RWPE1 (cell line): ENCODE measurements around the gene SLC66A1.
"Not testable (repeated sequence)": the region's sequence is repeated elsewhere in the genome, so short reads cannot be mapped to it uniquely, and the experiment has no call there.

Experiments
- CTCF ChIA-PET: fragments of 350-600 bp; sonication (Branson Sonifier 250); formaldehyde crosslinking; extraction: SDS; loops from one replicate; lab custom pipeline; 2021; lab: Yijun Ruan, JAX
- POLR2A ChIA-PET: fragments of 400-600 bp; formaldehyde crosslinking; extraction: SDS; loops from one replicate; lab custom pipeline; 2020; ENCODE audit warnings: antibody characterized with exemption; ENCODE audit not compliant: low non-redundant PET; lab: Yijun Ruan, JAX
- DNase-seq: peaks from one replicate; pipeline ENCODE4 v3.0.0; 2012; ENCODE audit warnings: low spot score
- H3K27ac ChIP-seq: fragments of 450-650 bp; 2 replicates; pipeline ENCODE4 v1.5.1; 2017
- TF ChIP-seq, protein P1 (sequence below): fragments of 450-650 bp; conservative IDR thresholded peaks from 2 replicates; pipeline ENCODE4 v1.5.1; 2017; ENCODE audit warnings: low read depth, mild to moderate bottlenecking

SLC66A1 gene

DNA sequence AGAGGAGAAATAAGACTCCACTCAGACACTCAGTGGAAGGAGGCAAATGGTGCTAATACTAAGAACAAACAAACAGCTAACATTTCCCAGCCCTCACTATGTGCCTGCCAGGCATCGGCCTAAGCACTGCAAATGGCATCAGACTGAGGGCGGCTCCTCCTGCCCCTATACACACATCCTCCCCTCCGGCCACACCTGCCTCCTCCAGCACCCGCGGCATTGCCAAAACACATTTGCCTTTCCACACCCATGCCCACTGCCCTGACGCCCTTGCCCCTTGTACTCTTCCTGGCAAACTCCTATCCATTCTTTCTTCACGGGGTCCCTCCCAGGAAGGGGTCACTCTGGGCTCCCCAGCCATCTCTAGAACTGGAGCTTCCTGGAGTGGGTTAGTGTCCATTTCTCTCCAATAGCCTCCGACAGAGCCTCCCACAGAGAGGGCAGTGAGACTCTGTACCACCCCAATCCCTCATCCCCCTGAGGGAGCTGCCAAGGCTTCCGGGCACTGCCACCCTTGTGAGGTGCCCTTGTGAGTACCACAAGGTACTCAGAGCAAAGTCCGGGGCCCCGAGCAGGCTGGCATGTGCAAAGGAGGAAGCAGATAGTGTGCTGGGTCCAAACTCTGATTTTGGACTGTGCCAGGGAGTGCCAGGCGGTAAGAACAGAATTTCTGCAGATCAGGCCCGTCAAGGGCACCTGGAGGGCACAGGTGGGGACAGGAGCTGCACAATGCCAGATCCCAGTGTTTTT is 24.5 kb upstream of the SLC66A1 start:
- H3K27ac ChIP-seq, result no peak overlapping the region
- CTCF ChIA-PET, result interaction anchor here (0.7 kb wide), 1 partner anchor 560 kb away, joined by 3 read pairs; no protein-coding TSS in a partner anchor
- POLR2A ChIA-PET, result no interaction called here
- DNase-seq, result no peak
- TF ChIP-seq, protein P1, sequence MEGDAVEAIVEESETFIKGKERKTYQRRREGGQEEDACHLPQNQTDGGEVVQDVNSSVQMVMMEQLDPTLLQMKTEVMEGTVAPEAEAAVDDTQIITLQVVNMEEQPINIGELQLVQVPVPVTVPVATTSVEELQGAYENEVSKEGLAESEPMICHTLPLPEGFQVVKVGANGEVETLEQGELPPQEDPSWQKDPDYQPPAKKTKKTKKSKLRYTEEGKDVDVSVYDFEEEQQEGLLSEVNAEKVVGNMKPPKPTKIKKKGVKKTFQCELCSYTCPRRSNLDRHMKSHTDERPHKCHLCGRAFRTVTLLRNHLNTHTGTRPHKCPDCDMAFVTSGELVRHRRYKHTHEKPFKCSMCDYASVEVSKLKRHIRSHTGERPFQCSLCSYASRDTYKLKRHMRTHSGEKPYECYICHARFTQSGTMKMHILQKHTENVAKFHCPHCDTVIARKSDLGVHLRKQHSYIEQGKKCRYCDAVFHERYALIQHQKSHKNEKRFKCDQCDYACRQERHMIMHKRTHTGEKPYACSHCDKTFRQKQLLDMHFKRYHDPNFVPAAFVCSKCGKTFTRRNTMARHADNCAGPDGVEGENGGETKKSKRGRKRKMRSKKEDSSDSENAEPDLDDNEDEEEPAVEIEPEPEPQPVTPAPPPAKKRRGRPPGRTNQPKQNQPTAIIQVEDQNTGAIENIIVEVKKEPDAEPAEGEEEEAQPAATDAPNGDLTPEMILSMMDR, result no peak

DNA sequence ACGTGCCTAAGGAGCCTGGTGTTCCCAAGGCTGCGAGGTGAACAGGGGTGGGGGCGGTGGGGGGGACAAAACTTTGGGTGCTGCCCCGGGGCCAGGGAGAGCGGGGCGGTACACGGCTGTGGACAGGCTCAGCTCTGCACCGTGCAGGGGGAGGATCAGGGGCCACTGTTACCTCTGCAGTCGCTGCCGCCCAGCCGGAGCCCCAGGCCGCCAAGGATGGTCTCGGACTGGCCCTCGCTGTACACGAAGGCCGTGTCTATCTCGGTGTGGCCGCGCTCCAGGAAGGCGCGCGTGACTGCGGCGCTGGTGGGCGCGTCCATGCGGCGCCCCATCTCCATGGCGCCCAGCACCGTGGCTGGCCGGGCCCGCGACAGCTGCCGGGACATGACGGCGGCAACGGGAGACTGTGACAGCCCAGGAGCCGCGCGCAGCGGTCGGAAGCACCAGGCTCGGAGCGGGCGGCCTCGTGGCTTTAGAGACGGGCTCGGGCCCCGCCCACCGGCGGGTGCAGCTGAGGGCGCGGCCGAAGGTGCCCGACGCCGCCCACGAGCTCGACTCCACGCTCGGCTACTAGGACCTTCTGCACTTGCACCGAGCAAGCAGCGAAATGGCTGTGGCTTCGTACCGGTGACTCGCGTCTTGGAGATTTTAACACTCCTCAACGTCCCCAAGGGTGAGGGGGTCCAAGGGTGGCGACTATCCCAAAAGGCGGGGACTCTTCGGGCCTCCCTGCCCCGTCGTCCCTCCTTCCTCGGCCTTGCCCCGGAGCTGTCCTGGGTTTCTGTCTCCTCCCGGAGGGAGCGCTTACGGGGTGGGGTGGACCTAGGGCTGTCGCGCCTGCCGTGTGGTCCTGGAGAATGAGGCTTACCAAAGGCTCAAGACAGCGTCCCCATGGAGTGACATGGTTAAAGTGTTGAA is 23.5 kb upstream of the SLC66A1 start, which contains the start of gene AKR7A3:
AKR7A3 (minus strand) TSS at position 447 of the 918 bp plus-strand sequence; CDS start at position 386, 61 bp downstream.
- CTCF ChIA-PET, result interaction anchor here (0.6 kb wide), 1 partner anchor 293 kb away, joined by 3 read pairs; no protein-coding TSS in a partner anchor
- peak; percentile 52 for DNase-seq
- POLR2A ChIA-PET, H3K27ac ChIP-seq: not testable (repeated sequence)

DNA sequence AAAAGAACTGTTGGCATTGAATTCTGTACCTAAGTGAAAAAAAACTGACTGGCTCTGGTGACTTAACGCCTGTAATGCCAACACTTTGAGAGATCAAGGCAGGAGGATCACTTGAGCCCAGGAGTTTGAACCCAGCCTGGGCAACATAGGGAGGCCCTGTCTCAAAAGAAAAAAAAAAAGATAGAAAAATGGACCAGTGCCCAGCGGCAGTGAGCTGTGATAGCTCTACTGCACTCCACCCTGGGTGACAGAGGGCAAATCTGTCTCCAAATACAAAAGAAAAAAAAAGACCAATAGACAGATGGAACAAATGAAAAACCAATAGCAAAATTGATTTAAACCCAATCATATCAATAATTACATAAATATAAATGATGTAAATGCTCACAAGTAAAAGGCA is 22.9 kb upstream of the SLC66A1 start:
- no peak overlapping the region for H3K27ac ChIP-seq
- DNase-seq, result no peak
- POLR2A ChIA-PET, result interaction anchor here (0.7 kb wide), 1 partner anchor 23 kb away, joined by 3 read pairs; the partner anchor contains the start of genes AKR7A2 and SLC66A1
- CTCF ChIA-PET, result interaction anchor here (0.6 kb wide), 1 partner anchor 362 kb away, joined by 3 read pairs; no protein-coding TSS in a partner anchor
- TF ChIP-seq, protein P1, result no peak

DNA sequence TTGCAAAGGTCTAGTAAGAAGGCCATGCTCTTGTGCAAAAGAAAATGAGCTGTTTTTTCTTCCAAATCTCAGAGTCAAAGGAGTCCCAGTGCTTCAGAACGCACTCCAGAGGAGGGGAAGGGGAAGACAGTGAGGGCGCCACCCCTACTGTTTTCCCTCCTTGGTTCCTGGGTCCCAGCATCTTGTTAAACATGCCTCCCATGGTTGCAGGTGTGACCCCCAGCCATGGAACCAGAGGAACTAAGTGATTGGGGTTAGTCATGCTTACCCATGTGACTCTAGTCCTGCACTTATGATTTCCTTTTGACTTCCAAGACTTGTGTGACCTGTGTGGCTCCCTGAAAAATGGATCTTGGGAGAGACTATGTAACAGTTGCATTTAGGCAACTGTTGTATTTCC is 17.5 kb upstream of the SLC66A1 start:
- DNase-seq, result no peak
- H3K27ac ChIP-seq, result no peak overlapping the region
- ChIA-PET CTCF (interaction anchor here (1.2 kb wide), 1 partner anchor 10 kb away, joined by 4 read pairs; no protein-coding TSS in a partner anchor), POLR2A (no interaction called here)
- TF ChIP-seq, protein P1, result no peak

DNA sequence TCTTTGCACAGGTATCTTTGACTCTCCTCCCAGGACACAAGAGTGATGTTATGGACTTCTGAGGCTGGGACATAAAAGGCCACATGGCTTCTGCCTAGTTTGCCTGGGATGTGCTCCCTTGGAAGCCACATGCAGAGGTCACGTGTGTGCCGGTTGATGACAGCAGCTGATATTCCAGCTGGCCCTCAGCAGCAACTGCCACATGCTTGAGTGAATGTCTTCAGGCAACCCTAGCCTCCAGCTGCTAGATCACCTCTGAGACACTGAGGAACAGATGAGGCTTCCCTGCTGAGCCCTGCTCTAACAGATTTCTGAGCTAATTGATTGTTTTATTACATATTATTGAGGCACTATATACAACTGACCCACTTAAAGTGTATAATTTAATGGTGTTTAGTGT is 11.9 kb upstream of the SLC66A1 start:
- ChIA-PET POLR2A (no interaction called here), CTCF (no interaction called here)
- H3K27ac ChIP-seq, result no peak overlapping the region
- no peak for DNase-seq
- TF ChIP-seq, protein P1, result no peak

DNA sequence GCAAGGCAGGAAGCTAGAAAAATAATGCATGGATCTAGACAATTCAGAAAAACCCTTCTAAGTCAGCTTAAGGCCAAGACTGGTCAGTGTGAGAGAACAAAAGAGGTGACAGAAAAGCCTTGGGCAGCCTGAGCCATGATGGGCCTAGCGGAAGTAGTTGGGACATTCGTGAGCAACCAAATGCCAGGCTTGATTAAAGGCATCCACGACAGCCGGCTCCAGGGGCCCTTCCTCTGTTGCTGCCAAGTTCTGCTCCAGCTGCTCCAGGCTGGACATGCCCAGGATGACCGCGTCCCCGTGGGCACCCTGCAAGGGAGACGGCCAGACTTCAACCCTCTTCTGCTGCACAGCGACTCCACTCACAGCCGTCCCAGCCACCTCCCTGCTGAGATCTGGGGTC is 8.0 kb upstream of the SLC66A1 start:
- CTCF ChIA-PET, result interaction anchor here (0.6 kb wide), 1 partner anchor 195 kb away, joined by 3 read pairs; no protein-coding TSS in a partner anchor

DNA sequence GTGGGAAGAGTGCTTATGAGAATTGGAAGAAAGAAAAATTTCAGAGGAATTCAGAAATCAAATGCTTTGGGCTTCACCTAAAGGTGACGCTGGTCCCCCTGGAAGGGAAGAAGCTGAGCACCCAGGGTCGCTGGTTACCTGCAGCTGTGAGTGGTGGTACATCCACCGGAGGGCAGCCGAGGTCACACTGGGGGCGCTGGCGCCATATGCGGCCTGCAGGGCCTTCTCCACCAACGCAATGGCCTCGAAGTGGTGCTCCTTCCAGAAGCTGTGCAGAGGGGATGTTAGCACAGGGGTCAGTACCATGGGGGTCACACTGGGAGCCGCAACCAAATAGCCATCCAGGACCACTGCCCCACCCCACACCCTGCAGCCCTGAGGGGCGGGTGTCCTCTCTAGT is 6.2 kb upstream of the SLC66A1 start:
- H3K27ac ChIP-seq, result no peak overlapping the region
- no peak for DNase-seq
- CTCF ChIA-PET, result no interaction called here
- POLR2A ChIA-PET, result no interaction called here
- TF ChIP-seq, protein P1, result no peak

More for the DNA sequence above, 8.0 kb upstream of the SLC66A1 start:
- POLR2A ChIA-PET, result interaction anchor here (0.6 kb wide), 1 partner anchor 1123 kb away, joined by 3 read pairs; no protein-coding TSS in a partner anchor
- DNase-seq, H3K27ac ChIP-seq: not testable (repeated sequence)
